ENCODE measurements around the gene CD36.

- TF ChIP-seq, protein P1, sequence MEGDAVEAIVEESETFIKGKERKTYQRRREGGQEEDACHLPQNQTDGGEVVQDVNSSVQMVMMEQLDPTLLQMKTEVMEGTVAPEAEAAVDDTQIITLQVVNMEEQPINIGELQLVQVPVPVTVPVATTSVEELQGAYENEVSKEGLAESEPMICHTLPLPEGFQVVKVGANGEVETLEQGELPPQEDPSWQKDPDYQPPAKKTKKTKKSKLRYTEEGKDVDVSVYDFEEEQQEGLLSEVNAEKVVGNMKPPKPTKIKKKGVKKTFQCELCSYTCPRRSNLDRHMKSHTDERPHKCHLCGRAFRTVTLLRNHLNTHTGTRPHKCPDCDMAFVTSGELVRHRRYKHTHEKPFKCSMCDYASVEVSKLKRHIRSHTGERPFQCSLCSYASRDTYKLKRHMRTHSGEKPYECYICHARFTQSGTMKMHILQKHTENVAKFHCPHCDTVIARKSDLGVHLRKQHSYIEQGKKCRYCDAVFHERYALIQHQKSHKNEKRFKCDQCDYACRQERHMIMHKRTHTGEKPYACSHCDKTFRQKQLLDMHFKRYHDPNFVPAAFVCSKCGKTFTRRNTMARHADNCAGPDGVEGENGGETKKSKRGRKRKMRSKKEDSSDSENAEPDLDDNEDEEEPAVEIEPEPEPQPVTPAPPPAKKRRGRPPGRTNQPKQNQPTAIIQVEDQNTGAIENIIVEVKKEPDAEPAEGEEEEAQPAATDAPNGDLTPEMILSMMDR (conservative IDR thresholded peaks at IDR 0.05; ENCODE audit: low read depth, low read length), result no peak
- TF ChIP-seq EZH2phosphoT487 (IDR thresholded peaks at IDR 0.05; ENCODE audit: borderline replicate concordance, low read length), result no peak
These were observed 69.7 kb downstream of the CD36 start for GRCh38 chr7:80708123-80708522.

All from PC-3 (cell line).